ENCODE data around the gene PCDHA2.
A peak's percentile ranks its signal among the peaks of the same experiment; 100 is the strongest.
"Not testable (repeated sequence)": the region's sequence is repeated elsewhere in the genome, so short reads cannot be mapped to it uniquely, and the experiment has no call there.

Gene PCDHA2

GRCh38 chr5:140806834-140807775 is 12.5 kb downstream of the PCDHA2 start, which contains the start of gene PCDHA4:
Gene PCDHA4 (plus strand): TSS chr5:140807068.
- Histone ChIP-seq H3K9ac (ENCODE audit: low read length) (no peak within 1 kb of the TSS), H3K4me3 (ENCODE audit: insufficient read depth, low read length, poor library complexity, severe bottlenecking) (no peak within 1 kb of the TSS), H3K36me3 (ENCODE audit: low read length) (no peaks in the 10 kb centered on the region), H2AFZ (ENCODE audit: low read depth, low read length, severe bottlenecking) (no peak within 1 kb of the TSS), H3K27ac (ENCODE audit: low read depth, low read length) (no peak within 1 kb of the TSS), H3K27me3 (ENCODE audit: low read length) (no peaks in the 10 kb centered on the region), H3K9me2 (replicated peaks; ENCODE audit: insufficient read depth, low read length) (no peaks in the 10 kb centered on the region), H3K79me2 (ENCODE audit: insufficient read depth, low read length) (no peaks in the 10 kb centered on the region), H3K9me3 (ENCODE audit: insufficient read depth, low read length) (no peaks in the 10 kb centered on the region), H3K4me2 (ENCODE audit: low read depth, low read length, poor library complexity, severe bottlenecking) (no peak within 1 kb of the TSS), H3F3A (ENCODE audit: insufficient read depth) (no peaks in the 10 kb centered on the region), H4K20me1 (ENCODE audit: low read depth, low read length) (no peaks in the 10 kb centered on the region)
- TF ChIP-seq EZH2phosphoT487 (conservative IDR thresholded peaks at IDR 0.05; ENCODE audit: low read length), result no peak
- peak; percentile 29 for TF ChIP-seq CTCF (IDR thresholded peaks at IDR 0.05; ENCODE audit: insufficient read depth, low read length, poor library complexity, severe bottlenecking)

GRCh38 chr5:140808241-140808888 is 13.7 kb downstream of the PCDHA2 start:
- H3K9me3 ChIP-seq (ENCODE audit: insufficient read depth, low read length); H3K36me3 ChIP-seq (ENCODE audit: low read length); H3K4me2 ChIP-seq (ENCODE audit: low read depth, low read length, poor library complexity, severe bottlenecking); H3K27me3 ChIP-seq (ENCODE audit: low read length); H3K79me2 ChIP-seq (ENCODE audit: insufficient read depth, low read length); H3K9me2 ChIP-seq (replicated peaks; ENCODE audit: insufficient read depth, low read length); H3K4me3 ChIP-seq (ENCODE audit: insufficient read depth, low read length, poor library complexity, severe bottlenecking); H3K27ac ChIP-seq (ENCODE audit: low read depth, low read length); H4K20me1 ChIP-seq (ENCODE audit: low read depth, low read length); H2AFZ ChIP-seq (ENCODE audit: low read depth, low read length, severe bottlenecking); H3K9ac ChIP-seq (ENCODE audit: low read length); H3F3A ChIP-seq (ENCODE audit: insufficient read depth): not testable (repeated sequence)

- Histone ChIP-seq H3F3A (ENCODE audit: insufficient read depth) (no peaks in the 10 kb centered on the region), H3K9ac (ENCODE audit: low read length) (no peak overlapping the region), H3K9me3 (ENCODE audit: insufficient read depth, low read length) (no peaks in the 10 kb centered on the region), H3K27ac (ENCODE audit: low read depth, low read length) (no peak overlapping the region), H3K4me2 (ENCODE audit: low read depth, low read length, poor library complexity, severe bottlenecking) (no peak overlapping the region), H3K4me3 (ENCODE audit: insufficient read depth, low read length, poor library complexity, severe bottlenecking) (no peak overlapping the region), H3K79me2 (ENCODE audit: insufficient read depth, low read length) (no peaks in the 10 kb centered on the region), H3K9me2 (replicated peaks; ENCODE audit: insufficient read depth, low read length) (no peaks in the 10 kb centered on the region), H4K20me1 (ENCODE audit: low read depth, low read length) (no peaks in the 10 kb centered on the region), H3K27me3 (ENCODE audit: low read length) (no peaks in the 10 kb centered on the region), H2AFZ (ENCODE audit: low read depth, low read length, severe bottlenecking) (no peak overlapping the region), H3K36me3 (ENCODE audit: low read length) (no peaks in the 10 kb centered on the region)
- TF ChIP-seq EZH2phosphoT487 (conservative IDR thresholded peaks at IDR 0.05; ENCODE audit: low read length), result no peak
- TF ChIP-seq CTCF (IDR thresholded peaks at IDR 0.05; ENCODE audit: insufficient read depth, low read length, poor library complexity, severe bottlenecking), result no peak
Observed at GRCh38 chr5:140808889-140809291, 14.2 kb downstream of the PCDHA2 start.
